NCI-H748 (cell line): Measurements from ENCODE around the gene PPP5C.

ENCODE experiments used
- DNase-seq: peaks from one replicate; lab custom pipeline; 2025; ENCODE audit not compliant: unreplicated experiment; lab: John Stamatoyannopoulos, UW

PPP5C gene

GRCh38 chr19:46330319-46330918 lies 16.5 kb upstream of the PPP5C start:
- DNase-seq: no peak

GRCh38 chr19:46337487-46337886 lies 9.4 kb upstream of the PPP5C start:
- no peak for DNase-seq

DNA sequence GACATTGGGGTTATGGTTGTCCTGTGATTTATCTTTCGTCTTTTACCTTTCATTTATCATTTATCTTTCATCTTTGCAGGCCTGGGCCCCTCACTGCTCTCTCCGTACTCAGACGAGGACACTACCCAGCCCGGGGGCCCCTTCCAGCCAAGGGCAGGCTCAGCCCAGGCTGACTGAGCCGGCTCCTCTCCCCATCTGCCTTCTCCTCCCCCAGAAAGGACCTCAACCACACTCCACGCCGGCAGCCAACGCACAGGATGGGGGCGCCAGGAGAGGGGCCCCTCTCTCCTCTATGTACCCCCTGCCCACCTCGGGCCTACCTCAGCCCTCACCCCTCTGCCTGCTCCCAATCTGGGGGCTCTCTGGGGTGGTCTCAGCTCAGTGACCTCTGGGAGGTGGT lies 7.4 kb upstream of the PPP5C start:
- DNase-seq: no peak

DNA sequence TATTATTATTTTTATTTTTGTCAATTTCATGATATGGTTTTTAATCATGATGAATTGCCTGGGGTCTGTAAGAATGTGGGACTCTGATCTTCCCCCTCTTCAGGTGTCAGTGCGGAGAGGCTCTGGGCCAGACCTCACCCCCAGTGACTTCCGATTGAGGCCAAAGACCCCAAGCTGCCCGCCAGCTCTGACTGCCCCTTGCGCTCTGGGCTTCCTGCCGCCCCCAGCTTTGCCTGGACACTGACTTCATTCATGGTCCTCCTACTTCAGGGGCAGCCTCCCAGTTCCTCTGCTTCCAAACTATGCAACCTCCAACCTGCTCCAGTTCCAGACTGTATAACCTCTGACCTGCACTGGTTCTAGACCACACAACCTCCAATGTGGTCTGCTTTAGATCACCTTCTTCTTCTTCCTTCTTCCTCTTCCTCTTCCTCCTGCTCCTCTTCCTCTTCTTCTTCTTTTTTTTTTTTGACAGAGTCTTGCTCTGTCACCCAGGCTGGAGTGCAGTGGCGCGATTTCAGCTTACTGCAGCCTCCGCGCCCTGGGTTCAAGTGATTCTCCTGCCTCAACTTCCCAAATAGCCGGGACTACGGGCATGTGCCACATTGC lies 6.7 kb upstream of the PPP5C start:
- no peak for DNase-seq

DNA sequence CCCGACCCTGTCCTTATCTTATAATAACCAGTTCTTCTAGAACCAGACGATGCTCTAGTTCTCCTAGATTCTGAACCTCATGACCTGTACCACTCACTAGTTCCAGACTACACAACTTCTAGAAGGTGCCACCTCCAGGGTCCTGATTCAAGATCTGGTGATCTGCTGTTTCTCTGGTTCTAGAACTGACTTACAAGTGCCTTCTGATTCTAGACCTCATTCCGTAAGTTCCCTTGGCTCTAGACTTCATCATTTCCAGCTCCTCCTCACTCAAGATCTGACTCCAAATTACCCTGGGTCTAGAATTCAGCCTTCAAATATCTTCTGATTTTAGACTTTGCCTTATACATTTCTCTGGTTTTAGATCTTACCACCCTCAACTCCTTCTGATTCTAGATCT lies 5.0 kb upstream of the PPP5C start:
- DNase-seq: no peak

GRCh38 chr19:46344363-46344762 lies 2.5 kb upstream of the PPP5C start:
- DNase-seq: no peak

- DNase-seq: no peak
These were observed 1.7 kb upstream of the PPP5C start for GRCh38 chr19:46345157-46345556.

- no peak for DNase-seq
These were observed 641 bp downstream of the PPP5C start for GRCh38 chr19:46347572-46347883.

DNA sequence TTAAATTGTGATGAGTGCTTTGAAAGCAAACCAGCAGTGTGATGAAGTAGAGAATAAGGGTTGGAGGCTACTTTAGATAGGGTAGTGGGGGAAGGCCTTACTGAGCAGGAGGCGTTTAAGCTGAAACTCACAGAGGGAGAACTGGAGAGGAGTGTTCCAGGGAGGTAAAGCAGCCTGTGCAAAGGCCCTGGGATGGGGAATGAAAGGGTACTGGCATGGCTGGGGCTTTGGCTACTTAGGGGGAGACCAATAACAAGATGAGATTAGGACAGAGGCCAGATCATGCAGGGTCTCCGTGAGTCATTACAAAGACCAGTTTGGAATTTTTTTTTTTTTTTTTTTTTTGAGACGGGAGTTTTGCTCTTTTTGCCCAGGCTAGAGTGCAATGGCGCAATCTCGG lies 1.1 kb downstream of the PPP5C start:
- DNase-seq: no peak

GRCh38 chr19:46349311-46349993 lies 2.6 kb downstream of the PPP5C start:
- no peak for DNase-seq

DNA sequence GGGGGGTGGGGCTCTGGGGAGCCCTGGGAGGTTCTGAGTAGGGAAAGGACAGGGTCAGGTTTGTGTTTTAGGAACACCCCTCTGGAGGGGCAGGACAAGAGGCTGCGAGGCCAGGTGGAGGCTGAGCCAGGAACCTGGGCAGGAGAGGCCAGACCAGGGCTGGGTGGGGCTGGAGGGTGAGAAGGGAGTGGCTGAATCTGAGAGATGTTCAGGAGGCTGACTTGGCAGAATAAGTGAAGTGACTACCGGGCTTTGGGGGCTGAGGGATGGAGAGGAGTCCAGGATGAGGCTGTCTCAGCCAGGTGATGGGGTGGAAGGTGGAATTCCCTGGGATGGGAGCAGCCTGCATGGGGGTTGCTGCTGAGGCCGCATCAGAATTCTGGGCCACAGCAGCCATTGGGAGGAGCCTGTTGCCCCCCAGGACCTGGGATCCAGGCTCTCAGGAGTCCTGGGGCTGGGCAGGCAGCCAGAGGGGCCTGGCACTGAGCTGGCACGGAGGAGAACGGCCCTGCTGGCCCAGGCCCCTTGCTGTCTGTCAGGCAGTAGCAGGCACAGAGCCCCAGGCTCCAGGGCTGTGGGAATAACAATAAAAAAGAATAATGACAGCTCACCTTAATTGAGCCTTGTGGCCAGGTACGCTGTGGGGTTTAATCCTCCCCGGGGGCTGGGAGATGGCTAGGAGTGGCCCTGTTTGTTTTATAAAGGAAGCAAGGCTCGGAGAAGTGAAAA lies 3.3 kb downstream of the PPP5C start:
- no peak for DNase-seq

- no peak for DNase-seq
These were observed 3.9 kb downstream of the PPP5C start for GRCh38 chr19:46350758-46351159.

DNA sequence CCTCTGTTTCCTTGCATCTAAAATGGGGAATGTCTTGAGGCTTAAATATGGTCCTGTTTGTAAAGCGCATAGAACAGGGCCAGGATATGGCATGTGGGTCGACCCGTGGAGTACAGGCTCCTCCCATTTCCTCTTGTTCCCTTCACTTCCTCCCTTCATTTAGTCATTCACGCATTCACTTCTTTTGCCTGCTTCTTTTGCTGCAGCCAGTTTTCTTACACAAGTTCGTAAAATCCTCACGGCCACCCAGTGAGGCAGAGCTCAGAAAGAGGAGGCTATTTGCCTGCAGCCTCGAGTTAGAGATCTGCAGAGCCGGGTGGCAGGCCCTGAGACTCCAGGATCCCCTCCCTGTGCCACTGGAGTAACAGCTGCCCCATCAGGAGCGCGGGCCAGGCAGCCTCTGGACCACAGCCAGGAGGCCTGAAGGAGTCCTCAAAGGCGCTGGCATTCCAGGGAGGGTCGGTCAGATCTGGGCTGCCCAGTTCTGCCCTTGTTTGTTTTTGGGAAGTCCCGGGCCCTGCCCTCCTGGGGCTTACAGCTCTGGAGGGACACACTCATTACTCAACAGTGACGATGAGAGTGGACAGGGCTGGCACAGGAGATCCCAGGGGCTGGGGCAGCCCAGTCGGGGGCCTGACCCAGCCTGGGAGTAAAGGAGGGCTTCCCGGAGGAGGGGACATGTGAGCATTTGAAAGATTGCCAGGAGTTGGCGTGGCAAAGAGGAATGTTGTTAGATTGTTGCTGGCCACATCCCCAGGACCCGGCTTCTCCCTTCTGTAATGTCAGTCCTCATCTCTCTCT lies 4.6 kb downstream of the PPP5C start:
- DNase-seq: no peak

DNA sequence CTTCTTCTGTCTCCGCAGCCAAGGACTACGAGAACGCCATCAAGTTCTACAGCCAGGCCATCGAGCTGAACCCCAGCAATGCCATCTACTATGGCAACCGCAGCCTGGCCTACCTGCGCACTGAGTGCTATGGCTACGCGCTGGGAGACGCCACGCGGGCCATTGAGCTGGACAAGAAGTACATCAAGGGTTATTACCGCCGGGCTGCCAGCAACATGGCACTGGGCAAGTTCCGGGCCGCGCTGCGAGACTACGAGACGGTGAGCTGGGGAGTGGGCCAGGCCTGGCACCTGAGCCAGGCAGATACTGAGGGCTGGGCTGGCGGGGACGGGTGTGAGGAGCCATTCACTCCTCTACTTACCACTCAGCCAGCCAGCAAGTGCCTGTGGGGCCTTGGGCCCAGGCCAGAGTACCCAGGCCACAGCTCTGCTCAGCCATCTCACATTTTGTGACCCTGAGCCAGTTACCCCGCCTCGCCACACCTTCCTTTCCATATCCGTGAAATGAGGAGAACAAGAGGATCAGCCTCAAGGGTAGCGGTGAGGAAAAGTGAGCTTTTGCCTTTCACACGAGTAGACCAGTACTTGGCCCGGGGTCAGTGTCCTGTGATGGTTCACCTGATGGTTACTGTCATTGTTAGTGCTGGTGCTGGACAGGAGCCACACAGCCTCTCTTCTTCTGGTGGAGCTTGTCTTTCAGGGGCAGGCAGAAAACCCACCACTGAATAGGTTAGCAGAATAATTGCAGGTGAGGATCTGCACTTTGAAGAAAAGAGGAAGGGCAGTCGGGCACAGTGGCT lies 7.0 kb downstream of the PPP5C start:
- DNase-seq: no peak

DNA sequence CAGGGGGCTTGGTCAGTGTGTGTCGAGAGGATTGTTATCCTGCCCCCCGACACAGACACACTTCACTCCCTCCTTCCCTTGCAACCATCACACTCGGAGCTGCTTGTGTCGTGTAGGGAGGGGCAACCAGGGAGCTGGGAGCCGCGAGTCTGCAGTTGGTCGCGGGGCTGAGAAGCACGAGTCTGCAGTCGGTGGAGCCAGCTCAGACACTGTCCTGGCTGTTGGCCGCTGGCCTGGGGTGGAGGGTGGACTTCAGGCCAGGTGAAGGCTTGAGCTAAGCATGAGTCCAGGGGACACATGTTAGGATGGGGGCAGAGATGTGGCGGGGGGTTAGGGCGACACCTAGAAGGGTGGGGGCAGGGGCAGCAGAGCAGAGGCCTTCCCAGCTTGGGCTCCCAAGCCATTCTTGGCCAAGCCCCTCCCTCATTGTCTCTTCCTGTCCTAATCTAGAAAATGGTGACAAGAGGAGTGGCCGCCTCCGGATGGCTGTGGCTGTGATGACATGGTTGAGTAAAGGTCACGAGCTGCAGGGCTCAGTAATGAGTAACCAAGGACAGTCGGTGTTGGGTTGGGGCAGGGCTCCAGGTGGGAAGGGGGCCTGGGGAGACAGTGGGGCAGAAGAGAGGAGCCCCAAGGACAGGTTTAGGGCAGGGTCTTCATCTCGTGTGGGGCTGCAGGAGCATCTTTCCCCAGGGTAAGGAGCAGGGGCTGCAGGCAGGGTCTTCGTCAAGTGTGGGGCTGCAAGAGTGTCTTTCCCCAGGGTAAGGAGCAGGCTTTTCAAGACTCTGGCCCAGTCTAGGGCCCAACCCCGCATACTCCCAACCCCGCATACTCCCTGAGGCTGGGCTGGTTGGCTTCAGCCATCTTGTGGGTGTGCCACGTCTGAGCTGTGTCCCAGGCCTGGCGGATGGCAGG lies 8.6 kb downstream of the PPP5C start:
- no peak for DNase-seq

- DNase-seq: no peak
These were observed 9.5 kb downstream of the PPP5C start for GRCh38 chr19:46356149-46357055.

DNA sequence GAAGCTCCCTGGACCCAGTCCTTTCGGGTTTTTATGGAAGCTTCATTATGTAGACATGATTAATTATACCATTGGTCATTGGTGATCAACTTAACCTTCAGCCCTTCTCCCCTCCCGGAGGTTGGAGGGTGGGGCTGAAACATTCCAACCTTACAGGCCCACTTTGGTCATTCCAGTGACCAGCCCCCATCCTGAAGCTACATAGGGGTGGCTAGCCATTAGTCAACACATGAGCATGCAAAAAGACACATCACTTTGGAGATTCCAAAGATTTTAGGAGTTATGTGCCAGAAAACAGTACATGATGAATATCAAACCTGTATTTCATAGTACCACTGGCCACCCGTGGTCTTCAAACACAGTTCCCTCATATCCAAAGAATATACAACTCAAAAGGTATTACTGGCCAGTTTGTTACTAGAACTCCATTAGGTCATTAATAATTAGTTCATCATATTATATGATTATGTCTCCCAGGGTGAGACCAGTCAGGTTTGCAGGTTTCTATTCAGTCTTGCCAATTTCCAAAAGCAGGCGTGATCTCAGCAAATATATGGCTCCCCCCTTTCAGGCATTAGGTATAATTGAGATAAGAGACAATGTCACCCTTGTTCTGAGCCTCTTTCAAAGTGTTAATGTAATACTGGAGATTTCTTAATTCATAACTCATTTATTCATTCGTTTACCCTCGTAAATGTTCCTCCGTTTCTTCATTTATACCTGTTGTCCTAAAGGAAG lies 11.1 kb downstream of the PPP5C start:
- no peak for DNase-seq

- DNase-seq: no peak
These were observed 15.0 kb downstream of the PPP5C start for GRCh38 chr19:46361915-46362314.
